ENCODE measurements around the gene VEGFB.

- TF ChIP-seq CTCF (conservative IDR thresholded peaks at IDR 0.05; ENCODE audit: low read length), result no peak
- TF ChIP-seq EZH2phosphoT487 (IDR thresholded peaks at IDR 0.05; ENCODE audit: borderline replicate concordance), result no peak
Measured at GRCh38 chr11:64240435-64241240, 6.3 kb downstream of the VEGFB start, which contains the start of gene FKBP2.
